ENCODE data around the gene PDE9A.
A peak's percentile ranks its signal among the peaks of the same experiment; 100 is the strongest.
"Not testable (repeated sequence)": the region's sequence is repeated elsewhere in the genome, so short reads cannot be mapped to it uniquely, and the experiment has no call there.

Gene PDE9A

DNA sequence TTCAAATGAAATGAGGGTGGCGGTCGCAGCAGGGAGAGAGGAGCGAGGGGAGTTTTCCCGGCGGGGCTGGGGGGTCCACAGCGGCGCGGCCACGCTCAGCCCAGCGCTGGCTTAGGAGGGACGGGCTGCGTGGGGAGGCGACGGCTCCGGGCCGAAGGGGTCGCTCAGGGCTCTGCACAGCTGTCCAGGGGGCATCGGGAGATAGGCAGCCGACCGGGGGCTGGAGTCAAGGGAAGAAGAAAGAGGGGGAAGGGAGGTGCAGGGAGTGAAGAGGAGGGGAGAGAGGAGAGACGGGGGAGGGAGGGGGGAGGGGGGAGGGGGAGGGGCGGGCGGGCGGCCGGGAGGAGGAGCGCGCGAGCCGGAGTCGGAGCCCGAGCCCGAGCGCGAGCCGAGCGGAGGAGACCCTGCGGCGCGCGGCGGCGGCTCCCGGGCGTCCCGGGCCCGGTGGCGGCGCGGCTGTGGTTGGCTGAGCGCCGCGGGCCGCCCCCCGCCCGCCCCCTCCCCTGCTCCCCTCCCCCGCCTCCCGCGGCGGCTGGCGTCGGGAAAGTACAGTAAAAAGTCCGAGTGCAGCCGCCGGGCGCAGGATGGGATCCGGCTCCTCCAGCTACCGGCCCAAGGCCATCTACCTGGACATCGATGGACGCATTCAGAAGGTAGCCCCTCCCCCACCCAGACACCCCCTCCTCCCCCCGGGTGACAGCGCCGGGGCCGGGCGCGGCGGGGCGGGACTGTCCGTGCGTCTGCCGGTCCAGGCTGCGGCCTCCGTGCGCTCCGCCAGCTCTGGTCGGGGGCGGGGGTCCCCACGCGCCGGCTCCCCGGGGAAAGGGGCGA is at the start of gene PDE9A:
Gene PDE9A (plus strand): TSS at position 391 of the 831 bp plus-strand sequence. CDS start 194 bp downstream, at position 585.
- DNase-seq (ENCODE audit: low read depth in 3 of 3) = no peak

DNA sequence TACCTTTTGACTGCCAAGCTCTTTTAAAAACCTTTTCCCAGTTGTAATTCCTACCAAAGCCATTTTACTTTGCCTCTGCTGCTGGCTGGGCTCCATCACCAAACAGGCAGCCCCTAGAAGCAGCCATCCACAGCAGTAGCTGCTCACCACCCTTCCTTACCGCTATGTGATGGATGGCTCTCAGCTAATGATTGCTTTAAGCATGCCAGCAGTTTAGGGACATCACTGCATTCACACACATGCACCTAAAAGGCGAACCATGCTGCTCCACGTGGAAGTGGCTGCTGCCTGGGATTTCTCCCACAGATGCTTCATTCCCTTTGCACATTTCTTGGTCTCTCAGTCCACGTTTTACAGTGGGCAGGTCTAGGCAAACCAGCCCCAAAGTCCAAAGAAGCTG is 46.3 kb upstream of the PDE9A start:
- no peak for DNase-seq (ENCODE audit: low read depth in 3 of 3)

DNA sequence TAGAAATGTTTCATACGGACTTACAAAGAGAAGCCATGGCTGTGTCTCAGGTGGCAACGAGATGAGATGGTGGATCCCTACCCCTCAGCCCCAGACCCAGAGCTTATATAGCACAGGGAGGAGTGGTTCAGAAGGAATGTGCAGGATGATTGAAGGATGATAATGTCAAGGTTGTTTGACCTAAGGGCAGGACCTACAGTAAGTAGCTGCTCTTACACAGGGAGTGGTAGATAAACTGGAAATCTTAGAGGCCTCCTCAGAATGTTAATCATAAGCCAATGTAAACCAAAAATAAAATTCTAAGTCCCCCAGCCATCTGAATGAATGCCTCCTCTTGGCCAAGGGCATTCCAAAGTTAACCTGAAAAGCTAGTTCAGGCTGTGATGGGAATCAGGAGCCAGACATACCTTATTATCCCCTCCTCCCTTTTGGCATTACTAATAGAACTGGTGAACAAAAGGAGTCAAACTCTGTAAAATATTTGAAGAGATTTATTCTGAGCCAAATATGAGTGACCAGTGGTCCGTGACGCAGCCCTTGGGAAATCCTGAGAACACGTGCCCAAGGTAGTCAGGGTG is 45.8 kb upstream of the PDE9A start:
- no peak for DNase-seq (ENCODE audit: low read depth in 3 of 3)

DNA sequence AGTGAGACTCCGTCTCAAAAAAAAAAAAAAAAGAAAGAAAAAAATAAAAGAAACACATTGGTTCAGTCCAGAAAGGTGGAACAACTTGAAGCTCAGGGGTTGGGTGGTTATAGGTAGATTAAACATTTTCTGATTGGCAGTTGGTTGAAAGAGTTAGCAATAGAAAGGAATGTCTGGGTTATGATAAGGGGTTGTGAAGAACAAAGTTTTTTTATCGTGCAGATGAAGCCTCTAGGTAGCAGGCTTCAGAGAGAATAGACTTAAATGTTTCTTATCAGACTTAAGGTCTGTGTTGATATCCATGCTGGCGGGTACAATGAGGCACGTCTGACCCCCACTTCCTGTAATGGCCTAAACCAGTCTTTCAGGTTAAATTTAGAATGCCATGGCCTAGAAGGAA is 45.0 kb upstream of the PDE9A start:
- no peak for DNase-seq (ENCODE audit: low read depth in 3 of 3)

DNA sequence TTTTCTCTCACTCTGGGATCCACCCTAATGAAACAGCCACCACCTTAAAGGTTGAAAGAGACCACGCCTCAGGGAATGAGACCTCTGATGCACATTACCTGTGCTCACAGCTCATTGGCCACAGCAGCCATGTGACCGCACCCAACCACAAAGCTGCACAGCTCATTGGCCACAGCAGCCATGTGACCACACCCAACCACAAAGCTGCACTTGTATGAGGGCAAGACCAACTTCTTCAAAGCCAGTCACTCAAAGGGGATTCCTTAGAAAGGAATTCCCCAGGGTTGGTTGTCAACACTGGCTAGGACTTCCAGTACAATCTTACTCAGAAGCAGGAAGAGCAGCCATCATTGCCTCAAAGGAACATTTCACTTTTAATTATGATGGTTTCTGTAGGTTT is 43.6 kb upstream of the PDE9A start:
- peak in 2 of 3 donors; percentile 27 to 41 for DNase-seq (ENCODE audit: low read depth in 3 of 3)

DNA sequence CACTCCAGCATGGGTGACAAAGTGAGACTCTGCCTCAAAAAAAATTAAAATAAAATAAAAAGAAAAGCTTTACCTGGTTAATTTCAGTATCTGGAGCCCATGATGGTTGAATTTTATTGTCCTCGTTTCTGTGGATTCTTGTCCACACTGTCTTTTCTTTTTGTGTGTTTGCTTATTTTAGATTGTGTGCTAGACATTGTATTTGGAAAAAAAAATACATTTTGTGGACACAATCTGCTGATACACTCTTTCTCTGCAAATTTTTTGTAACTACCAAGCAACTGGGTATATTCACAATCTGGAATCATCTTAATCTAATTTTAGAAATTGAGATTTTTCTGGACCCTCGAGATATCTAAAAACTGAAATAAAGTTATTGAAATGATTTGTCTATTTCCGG is 41.6 kb upstream of the PDE9A start:
- DNase-seq (ENCODE audit: low read depth in 3 of 3) = no peak

GRCh38 chr21:42612390-42612789 is 41.0 kb upstream of the PDE9A start:
- no peak for DNase-seq (ENCODE audit: low read depth in 3 of 3)

DNA sequence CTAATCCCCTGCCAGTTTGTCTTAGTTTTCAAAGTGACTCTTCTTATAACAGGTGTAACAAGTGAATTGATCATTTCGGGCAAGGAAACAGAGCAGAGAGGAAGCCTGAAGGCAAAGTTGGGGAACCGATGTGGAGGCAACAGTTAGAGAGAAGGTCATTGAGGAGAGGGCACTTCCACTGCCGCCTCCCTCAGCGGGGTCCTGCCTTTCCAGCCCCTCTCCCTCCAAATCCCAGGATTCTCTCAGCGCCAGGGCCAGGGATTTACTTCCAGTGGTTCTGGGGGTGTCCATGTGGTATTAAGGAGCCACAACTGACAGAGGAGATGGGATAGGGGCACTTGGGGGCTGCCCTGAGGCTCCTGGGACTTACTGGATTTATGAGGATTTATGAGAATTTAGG is 39.7 kb upstream of the PDE9A start:
- no peak for DNase-seq (ENCODE audit: low read depth in 3 of 3)

GRCh38 chr21:42614396-42614795 is 39.0 kb upstream of the PDE9A start:
- peak in 2 of 3 donors; percentile 24 to 41 for DNase-seq (ENCODE audit: low read depth in 3 of 3)

DNA sequence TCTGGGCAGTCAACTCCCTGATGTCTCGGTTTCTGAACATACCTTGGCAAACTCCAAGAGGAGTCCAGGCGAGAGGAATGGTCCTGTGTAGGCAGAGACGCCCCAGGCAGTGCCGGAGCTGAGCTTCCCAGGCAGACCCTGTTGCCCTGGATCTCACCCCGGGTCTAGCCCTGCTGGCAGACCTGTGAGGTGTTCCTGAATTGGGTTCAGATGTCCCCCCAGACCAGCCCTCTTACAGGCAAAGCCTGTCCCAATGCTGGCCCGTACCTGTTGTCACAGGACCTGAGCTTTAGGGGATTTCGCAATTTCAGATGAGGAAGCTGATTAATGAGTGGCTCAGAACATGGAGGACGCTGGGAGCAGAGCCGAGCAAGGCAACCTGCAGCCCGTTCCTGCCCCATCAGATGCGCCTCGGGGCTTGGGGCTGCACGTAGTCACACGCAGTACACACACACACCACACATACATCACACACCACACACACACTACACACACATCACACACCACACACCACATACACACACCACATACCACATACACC is 38.5 kb upstream of the PDE9A start:
- DNase-seq (ENCODE audit: low read depth in 3 of 3) = peak in 2 of 3 donors; percentile 39 to 49

DNA sequence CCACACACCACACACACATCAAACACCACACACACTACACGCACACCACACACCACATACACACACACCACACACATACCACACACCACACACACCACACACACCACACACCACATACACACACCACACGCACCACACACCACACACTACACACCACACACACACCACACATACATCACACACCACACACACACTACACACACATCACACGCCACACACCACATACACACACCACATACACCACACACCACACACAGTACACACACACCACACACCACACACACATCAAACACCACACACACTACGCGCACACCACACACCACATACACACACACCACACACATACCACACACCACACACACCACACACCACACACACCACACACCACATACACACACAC is 38.0 kb upstream of the PDE9A start:
- DNase-seq (ENCODE audit: low read depth in 3 of 3) = not testable (repeated sequence)

DNA sequence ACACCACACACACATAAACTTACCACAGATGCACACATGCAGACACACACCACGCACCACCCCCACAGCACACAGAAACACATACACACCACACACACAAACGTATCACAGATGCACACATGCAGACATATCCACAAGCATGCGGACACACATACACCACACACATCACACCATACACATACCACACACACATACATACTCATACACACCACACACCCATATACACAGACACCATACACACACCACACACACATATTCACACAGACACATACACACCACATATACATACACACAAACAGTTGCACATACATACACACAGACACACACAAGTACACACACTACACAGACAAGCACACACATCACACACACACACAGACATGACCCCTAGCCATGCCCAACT is 37.5 kb upstream of the PDE9A start:
- DNase-seq (ENCODE audit: low read depth in 3 of 3) = no peak

DNA sequence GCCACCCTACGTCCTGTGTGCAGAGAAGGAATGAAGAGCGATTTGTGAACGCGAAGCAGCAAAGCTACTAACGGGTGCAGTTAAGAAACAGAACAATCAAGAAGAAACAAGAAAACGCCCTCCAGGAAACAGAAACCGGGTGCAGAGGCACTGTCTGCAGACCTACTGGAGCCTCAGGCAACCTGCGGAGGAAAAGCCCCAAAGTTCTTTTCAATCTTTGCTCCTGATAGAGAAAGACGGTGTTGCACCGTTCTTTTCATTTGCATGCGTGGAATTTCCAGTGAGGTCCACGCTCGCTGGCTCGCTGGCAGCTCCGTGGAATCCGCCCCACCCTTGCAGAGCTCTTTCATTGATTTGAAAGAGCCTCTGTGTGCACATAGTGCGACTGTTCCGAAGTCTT is 37.0 kb upstream of the PDE9A start:
- DNase-seq (ENCODE audit: low read depth in 3 of 3) = no peak

DNA sequence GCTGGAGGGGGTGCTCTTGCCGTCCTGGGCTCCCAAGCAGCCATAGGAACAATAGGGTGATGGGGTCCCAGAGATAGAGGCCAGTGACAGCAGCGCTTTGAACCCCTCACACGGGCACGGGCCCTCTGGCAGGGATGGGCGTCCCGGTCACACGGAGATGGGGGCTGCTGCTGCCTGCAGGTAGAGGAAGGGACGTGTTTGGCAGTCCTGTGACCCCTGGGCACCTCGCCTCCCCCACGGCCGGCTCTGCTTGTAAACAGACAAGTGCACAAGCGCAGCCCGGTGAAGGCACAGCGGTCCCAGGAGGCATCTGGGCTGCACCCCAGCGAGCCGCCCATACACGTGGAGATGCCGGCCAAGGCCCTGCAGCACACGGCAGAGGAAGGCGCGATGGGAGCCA is 36.5 kb upstream of the PDE9A start:
- DNase-seq (ENCODE audit: low read depth in 3 of 3) = no peak

DNA sequence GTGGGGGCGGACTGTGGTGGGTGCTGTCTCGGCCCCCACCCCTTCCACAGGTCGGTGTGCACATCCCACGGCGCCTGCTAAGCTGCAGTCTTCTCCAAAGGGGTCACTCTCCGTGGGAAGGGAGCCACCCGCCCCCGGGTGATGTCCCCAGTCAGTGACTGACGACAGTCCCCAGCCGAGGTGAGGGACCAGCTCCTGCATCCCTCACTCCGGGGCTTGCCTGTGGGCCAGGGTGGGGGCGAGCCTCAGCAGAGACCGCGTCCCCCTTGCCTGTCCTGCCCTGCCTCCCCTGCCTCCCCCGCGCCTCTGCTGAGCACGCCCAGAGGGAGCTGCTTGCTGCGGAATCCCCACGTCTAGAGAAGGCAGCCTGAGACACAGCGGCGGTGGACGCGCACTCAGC is 35.9 kb upstream of the PDE9A start:
- no peak for DNase-seq (ENCODE audit: low read depth in 3 of 3)

GRCh38 chr21:42618707-42619102 is 34.7 kb upstream of the PDE9A start:
- no peak for DNase-seq (ENCODE audit: low read depth in 3 of 3)

DNA sequence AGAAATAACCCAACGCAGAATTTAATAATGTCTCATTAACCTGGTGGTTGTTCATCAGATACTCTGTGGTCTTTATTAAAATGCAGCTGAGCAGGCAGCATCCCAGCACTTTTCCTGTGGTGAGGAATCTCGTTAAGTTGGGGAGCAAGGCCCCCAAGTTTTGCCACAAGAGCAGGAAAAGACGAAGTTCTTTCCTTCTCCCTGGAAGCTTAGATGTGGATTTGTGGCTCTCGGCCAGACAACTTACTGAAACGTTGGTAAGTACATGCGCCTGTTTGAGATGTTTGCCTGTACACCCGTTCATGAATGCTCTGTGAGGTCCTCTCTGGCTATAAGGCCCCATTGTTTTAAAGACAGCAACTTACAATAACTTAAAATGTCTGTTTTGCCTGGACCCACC is 34.3 kb upstream of the PDE9A start:
- DNase-seq (ENCODE audit: low read depth in 3 of 3) = no peak

DNA sequence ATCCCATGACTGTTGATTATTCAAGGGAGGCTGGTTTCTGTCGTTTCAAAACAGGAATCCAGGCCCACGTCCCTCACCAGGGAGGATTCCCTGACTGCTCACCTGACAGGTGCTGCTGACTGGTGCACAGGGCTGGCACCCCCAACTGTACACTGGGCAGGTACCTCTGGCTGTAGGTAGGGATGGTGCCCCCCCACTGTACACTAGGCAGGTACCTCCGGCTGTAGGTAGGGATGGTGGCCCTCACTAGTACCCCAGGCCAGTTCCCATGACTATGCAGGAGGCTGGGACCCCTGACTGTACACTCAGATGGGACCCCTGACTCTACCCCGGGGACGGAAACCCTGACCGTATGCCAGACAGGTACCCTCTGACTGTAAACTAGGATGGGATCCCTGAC is 33.6 kb upstream of the PDE9A start:
- DNase-seq (ENCODE audit: low read depth in 3 of 3) = no peak

GRCh38 chr21:42621166-42621818 is 32.1 kb upstream of the PDE9A start:
- no peak for DNase-seq (ENCODE audit: low read depth in 3 of 3)

DNA sequence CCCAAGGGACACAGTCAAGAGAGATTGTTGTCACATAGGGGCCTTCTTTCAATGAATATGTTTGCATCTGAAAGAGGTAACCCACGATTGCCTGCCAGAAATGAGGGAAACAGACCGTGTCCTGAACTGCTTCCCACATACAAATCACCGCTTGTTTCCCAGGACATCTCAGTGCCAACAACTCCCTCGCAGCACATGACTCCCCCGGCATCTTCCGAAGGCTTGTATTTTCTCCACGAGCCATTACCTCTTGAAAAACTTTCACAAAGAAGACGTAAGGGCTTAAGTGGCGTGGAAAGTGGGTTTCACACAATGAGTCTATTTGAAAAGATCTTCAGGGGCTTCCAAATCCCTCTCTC is 31.6 kb upstream of the PDE9A start:
- no peak for DNase-seq (ENCODE audit: low read depth in 3 of 3)

DNA sequence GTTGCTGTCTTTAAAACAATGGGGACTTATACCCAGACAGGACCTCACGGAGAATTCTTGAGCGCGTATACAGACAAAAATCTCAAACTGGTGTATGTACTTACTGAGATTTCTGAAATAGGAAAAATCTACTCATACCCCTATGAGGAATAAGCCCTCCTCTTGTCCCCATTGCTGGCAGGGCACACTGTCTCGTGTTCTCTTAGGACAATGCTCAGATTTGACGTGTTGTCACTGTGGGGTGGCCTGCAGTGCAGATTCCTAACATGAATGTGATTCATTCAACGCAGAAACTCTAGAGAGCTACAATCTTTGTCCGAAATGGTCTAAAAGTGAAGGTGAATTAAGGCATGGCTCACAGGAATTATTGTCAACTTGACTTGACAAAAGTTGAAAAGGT is 31.1 kb upstream of the PDE9A start:
- no peak for DNase-seq (ENCODE audit: low read depth in 3 of 3)

- no peak for DNase-seq (ENCODE audit: low read depth in 3 of 3)
These were observed 29.7 kb upstream of the PDE9A start for GRCh38 chr21:42623694-42624093.

Data from stimulated activated CD4-positive, alpha-beta T cell treated with anti-CD3 and anti-CD28 coated beads, TNF-alpha, amount 100 ng/mL, for 48 hours (primary cell).